GM12874 (cell line): ENCODE data around the gene CTBP2.

ENCODE experiments used
- TF ChIP-seq, protein P1 (sequence below): IDR thresholded peaks from 2 replicates; pipeline ENCODE4 v1.5.1; 2011; ENCODE audit warnings: low read depth, mild to moderate bottlenecking, control low read depth, low read length, moderate library complexity; ENCODE audit not compliant: insufficient read depth

Gene CTBP2

GRCh38 chr10:124978376-124978725 is 182.0 kb downstream of the CTBP2 start:
- TF ChIP-seq, protein P1, sequence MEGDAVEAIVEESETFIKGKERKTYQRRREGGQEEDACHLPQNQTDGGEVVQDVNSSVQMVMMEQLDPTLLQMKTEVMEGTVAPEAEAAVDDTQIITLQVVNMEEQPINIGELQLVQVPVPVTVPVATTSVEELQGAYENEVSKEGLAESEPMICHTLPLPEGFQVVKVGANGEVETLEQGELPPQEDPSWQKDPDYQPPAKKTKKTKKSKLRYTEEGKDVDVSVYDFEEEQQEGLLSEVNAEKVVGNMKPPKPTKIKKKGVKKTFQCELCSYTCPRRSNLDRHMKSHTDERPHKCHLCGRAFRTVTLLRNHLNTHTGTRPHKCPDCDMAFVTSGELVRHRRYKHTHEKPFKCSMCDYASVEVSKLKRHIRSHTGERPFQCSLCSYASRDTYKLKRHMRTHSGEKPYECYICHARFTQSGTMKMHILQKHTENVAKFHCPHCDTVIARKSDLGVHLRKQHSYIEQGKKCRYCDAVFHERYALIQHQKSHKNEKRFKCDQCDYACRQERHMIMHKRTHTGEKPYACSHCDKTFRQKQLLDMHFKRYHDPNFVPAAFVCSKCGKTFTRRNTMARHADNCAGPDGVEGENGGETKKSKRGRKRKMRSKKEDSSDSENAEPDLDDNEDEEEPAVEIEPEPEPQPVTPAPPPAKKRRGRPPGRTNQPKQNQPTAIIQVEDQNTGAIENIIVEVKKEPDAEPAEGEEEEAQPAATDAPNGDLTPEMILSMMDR: no peak

- TF ChIP-seq, protein P1: no peak
These were observed 182.6 kb downstream of the CTBP2 start for GRCh38 chr10:124977648-124978375.

GRCh38 chr10:124977161-124977560 is 183.2 kb downstream of the CTBP2 start:
- TF ChIP-seq, protein P1: no peak

DNA sequence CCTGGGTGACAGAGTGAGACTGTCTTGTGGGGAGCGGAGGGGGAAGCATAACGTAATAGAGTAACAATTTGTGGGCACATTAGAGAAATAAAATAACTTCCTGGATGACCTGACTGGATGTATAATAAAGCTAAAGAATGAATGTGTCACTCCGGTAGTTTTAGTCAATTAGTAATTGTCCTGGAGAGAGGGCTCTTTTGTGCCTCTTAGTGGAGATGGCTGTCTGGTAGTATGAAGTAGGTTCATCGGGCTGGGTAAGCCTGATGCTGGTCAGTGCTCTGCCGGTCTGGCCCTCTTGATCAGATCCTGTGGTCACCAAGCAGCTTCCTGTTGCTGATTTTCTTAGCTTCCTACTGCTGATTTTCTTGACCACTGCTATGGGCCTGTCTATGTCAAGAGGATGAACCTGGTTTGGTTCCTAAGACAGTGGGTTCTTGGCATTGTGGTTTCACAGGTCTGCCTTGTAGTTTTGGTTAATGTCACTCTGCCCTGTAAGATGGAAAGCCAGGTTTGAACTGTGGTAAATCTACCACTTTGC is 184.3 kb downstream of the CTBP2 start:
- TF ChIP-seq, protein P1: no peak

DNA sequence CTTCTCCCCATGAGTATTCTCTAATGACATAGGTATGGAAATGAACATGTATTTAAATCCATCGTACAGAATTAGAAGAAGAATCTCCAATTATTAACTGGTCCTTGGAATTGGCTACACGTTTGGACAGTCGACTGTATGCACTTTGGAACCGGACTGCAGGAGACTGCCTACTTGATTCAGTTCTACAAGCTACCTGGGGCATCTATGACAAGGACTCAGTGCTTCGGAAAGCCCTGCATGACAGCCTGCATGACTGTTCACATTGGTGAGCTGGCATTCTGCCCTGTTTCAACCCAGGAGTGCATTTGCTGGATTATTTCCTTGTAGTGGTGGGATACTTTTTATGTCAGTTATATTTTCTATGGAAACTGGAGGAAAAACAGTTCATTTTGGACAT is 186.2 kb downstream of the CTBP2 start:
- TF ChIP-seq, protein P1: no peak

GRCh38 chr10:124972637-124973036 is 187.7 kb downstream of the CTBP2 start:
- TF ChIP-seq, protein P1: no peak

GRCh38 chr10:124971276-124971675 is 189.1 kb downstream of the CTBP2 start:
- TF ChIP-seq, protein P1: no peak

DNA sequence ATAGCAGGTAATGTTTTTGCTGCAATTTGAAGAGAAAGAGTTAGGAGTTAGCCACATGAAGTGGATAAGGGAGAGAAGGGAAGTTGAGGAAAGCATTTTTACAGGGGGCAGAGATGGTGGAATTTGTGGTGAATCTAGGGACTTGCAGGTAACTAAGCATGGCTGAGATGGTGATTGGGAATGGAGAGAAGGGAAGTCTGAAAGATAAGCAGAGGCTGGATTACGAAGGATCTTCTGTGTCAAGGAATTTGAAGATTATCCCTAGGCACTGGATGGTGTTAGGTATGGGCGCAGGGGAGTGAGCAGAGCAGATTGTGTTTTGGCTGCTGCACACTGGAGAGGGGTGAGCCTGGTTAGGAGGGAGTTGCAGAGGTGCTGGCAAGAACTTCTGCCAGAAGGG is 193.1 kb downstream of the CTBP2 start:
- TF ChIP-seq, protein P1: no peak
